Measurements from ENCODE around the gene ZBTB16. TPM values are rescaled to one million over a fixed set of nuclear protein-coding genes. Genes with fewer than 3 reads are reported as not detected.

Gene ZBTB16
- total RNA-seq, 3 donors from 2014 or later = 236 to 358 (median 271) TPM

DNA sequence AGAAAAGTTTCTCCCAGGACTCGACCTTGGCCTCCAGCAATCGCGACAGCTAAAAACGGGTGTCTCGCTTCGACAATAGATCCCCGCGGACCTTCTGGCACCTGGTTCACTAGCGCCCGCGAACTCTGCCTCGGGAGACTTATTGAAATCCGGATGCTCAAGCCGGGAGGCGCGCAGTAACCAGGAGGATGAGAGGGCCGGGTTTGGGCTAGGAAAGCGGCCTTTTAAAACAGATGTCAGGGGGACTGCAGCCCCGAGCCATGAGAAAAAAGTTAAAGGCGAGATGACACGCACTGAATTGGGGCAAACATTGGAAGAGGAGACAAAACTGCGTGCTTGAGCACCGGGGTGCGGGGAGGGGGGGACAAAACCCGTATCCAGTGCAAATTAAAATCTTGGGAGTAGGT, 637 bp upstream of the ZBTB16 start:
- H3K9me3 ChIP-seq = no peaks in the 10 kb centered on the region
- no peaks in the 10 kb centered on the region for H3K36me3 ChIP-seq
- intact Hi-C loops (cut with DNase I; ENCODE audit: low total_unique reads) = loop anchor here (10.0 kb wide), 1 partner anchor 196 kb away; no protein-coding TSS in a partner anchor
- no peaks in the 10 kb centered on the region for H3K27me3 ChIP-seq
- H3K4me3 ChIP-seq = peak overlapping the region; percentile 85 to 100 (median 94)
- H3K27ac ChIP-seq = peak overlapping the region; percentile 48 to 98
- TF ChIP-seq POLR2A (IDR thresholded peaks at IDR 0.05) (no peak), POLR2AphosphoS5 (IDR thresholded peaks at IDR 0.05) (no peak)
- TF ChIP-seq, protein P1, sequence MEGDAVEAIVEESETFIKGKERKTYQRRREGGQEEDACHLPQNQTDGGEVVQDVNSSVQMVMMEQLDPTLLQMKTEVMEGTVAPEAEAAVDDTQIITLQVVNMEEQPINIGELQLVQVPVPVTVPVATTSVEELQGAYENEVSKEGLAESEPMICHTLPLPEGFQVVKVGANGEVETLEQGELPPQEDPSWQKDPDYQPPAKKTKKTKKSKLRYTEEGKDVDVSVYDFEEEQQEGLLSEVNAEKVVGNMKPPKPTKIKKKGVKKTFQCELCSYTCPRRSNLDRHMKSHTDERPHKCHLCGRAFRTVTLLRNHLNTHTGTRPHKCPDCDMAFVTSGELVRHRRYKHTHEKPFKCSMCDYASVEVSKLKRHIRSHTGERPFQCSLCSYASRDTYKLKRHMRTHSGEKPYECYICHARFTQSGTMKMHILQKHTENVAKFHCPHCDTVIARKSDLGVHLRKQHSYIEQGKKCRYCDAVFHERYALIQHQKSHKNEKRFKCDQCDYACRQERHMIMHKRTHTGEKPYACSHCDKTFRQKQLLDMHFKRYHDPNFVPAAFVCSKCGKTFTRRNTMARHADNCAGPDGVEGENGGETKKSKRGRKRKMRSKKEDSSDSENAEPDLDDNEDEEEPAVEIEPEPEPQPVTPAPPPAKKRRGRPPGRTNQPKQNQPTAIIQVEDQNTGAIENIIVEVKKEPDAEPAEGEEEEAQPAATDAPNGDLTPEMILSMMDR (IDR thresholded peaks at IDR 0.05) = no peak
- DNase-seq (ENCODE audit: low spot score in 2 of 2) = no peak
- peaks cover 5 to 14% of the 10 kb centered on the region in 2 donors for H3K4me1 ChIP-seq

DNA sequence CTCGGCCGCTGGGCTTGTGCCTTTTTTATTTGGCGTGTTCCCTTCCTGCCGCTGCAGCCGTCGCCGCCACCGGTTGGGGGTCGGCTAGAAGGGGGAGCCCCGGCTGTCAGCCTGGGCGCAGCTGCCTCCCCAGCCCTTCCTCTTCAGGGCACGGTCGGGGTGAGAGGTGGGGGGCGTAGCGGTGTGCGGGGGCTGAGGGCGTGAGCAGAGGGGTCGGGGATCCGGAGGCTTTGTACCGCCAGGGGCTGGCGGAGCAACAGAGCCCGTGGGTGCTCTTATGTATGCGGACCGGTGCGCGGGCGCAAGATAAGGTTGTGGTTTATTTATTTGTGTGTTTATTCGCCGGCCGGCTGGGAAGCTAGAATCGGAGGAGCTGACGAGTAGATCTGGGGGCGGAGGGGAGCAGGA, 477 bp downstream of the ZBTB16 start:
- H3K36me3 ChIP-seq = no peaks in the 10 kb centered on the region
- H3K4me1 ChIP-seq = peaks cover 8 to 14% of the 10 kb centered on the region in 2 donors
- no peak for DNase-seq (ENCODE audit: low spot score in 2 of 2)
- peak overlapping the region; percentile 85 to 100 (median 94) for H3K4me3 ChIP-seq
- H3K27me3 ChIP-seq = no peaks in the 10 kb centered on the region
- no peak for TF ChIP-seq POLR2A (IDR thresholded peaks at IDR 0.05)
- intact Hi-C loops (cut with DNase I; ENCODE audit: low total_unique reads) = loop anchor here (10.0 kb wide), 1 partner anchor 195 kb away; no protein-coding TSS in a partner anchor
- peak overlapping the region; percentile 79 to 98 for H3K27ac ChIP-seq
- H3K9me3 ChIP-seq = no peaks in the 10 kb centered on the region

DNA sequence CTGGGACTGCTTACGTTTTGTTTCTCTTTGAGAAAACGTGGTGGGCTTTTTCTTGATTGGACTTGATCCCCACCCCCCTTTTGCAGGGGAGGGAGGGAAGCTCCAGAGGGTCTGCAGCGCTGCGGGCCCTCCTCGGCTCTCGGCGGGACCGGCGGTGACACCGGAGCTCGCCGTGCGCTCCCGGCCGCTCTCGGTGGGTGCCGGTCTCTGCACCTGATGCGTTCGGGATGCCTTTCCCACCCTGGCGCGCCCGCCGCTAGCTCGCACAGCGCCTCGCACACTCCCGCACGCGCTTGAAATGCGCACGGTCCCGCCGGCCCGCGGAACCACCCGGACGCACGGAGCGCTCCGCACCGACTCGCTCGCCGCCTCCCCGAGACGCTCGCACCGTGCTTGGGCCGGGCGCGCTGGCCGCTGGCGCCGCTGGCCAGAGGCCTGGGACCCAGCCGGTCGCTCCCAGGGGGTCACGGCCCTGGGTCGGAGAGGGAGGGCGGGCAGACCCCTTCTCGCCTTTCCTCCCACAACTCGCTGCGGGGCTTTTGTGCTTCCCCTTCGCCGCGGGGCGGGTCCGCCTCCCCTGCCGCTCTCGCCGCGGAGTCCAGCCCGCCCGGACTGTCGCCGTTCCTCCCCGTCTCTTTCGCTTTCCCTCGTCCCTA, 1.0 kb downstream of the ZBTB16 start:
- Histone ChIP-seq H3K9me3 (no peaks in the 10 kb centered on the region), H3K36me3 (no peaks in the 10 kb centered on the region), H3K4me1 (peaks cover 8 to 14% of the 10 kb centered on the region in 2 donors), H3K4me3 (peak overlapping the region; percentile 85 to 100 (median 94)), H3K27ac (peak overlapping the region; percentile 79 to 98), H3K27me3 (no peaks in the 10 kb centered on the region)
- TF ChIP-seq, protein P1 (IDR thresholded peaks at IDR 0.05) = no peak
- TF ChIP-seq POLR2AphosphoS5 (IDR thresholded peaks at IDR 0.05) = peak in 1 of 3 donors; percentile 28
- DNase-seq (ENCODE audit: low spot score in 2 of 2) = no peak
- intact Hi-C loops (cut with DNase I; ENCODE audit: low total_unique reads) = no loop called here

DNA sequence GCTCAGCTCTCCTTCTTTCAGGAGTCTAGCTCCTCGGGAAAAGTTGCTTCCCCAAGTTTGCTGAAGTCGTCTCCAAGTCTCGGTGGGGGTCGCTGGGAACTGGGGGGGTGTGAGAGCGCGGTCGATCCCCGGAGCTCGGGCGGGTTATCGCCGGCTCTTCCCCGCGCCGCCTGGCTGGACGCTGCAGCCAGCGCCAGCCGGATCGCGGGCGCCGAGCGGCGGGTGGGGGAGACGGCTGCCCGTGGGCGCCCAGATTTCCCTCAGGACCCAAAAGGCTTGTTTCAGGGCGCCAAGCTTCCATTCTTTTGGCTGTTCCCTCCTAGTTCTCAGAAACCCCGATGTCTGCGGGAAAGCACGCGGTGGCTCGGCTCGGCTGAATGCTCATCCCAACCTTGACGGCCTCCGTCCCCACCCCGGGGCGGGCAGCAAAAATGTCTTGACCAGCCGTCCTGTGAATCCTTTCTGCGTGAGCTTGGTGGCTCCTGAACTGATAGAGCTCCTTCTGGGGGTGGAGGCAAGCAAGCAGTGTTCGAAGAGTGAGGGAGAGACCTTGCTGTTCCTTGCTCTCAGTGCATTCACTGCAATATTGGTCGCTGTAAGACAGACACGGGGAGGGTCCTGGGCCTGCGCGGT, 1.7 kb downstream of the ZBTB16 start:
- H3K4me1 ChIP-seq = peaks cover 8 to 14% of the 10 kb centered on the region in 2 donors
- TF ChIP-seq, protein P1 (IDR thresholded peaks at IDR 0.05) = no peak
- peak in 1 of 3 donors; percentile 38 for TF ChIP-seq POLR2AphosphoS5 (IDR thresholded peaks at IDR 0.05)
- no peak for DNase-seq (ENCODE audit: low spot score in 2 of 2)
- H3K27ac ChIP-seq = peak overlapping the region; percentile 79 to 98
- H3K36me3 ChIP-seq = no peaks in the 10 kb centered on the region
- intact Hi-C loops (cut with DNase I; ENCODE audit: low total_unique reads) = no loop called here
- no peaks in the 10 kb centered on the region for H3K27me3 ChIP-seq
- peak overlapping the region; percentile 85 to 100 (median 94) for H3K4me3 ChIP-seq
- no peaks in the 10 kb centered on the region for H3K9me3 ChIP-seq

DNA sequence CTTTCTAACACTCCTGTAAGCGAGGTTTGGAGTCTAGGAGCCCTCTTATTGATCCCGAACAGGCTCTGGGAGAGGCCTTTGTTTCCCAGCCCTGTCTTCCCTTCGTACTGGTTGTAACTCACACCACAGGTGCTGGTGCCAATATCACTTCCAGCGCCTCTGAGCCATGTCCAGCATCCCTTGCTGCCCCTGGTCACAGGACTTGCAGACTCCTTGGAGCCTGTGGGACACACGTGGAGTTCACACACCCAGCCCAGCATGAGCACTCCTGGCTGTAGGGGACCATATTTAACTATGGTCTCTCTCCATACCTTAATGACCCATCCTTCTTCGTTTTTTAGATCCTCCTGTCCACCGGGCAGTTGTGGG, 2.2 kb downstream of the ZBTB16 start:
- Histone ChIP-seq H3K27ac (peak overlapping the region; percentile 79 to 98), H3K27me3 (no peaks in the 10 kb centered on the region), H3K9me3 (no peaks in the 10 kb centered on the region), H3K4me1 (peaks cover 8 to 14% of the 10 kb centered on the region in 2 donors), H3K4me3 (peak overlapping the region; percentile 85 to 100 (median 94)), H3K36me3 (no peaks in the 10 kb centered on the region)
- TF ChIP-seq POLR2AphosphoS5 (IDR thresholded peaks at IDR 0.05) (no peak), POLR2A (IDR thresholded peaks at IDR 0.05) (no peak)
- TF ChIP-seq, protein P1 (IDR thresholded peaks at IDR 0.05) = no peak
- DNase-seq (ENCODE audit: low spot score in 2 of 2) = no peak
- intact Hi-C loops (cut with DNase I; ENCODE audit: low total_unique reads) = no loop called here
